Nephron (organoid): ENCODE results near the gene DDA1.
A peak's percentile ranks its signal among the peaks of the same experiment; 100 is the strongest.

Experiments
- H3K27ac Mint-ChIP-seq, 3 experiments: 2 replicates each; pipeline ENCODE4 v1.8.0; 2020; ENCODE audit warnings: mixed read lengths in 3 of 3, mild to moderate bottlenecking in 2 of 3, moderate library complexity in 1 of 3
- H3K27me3 Mint-ChIP-seq: 2 replicates; pipeline ENCODE4 v1.8.0; 2021; ENCODE audit warnings: low read depth, mild to moderate bottlenecking, moderate library complexity, mixed read lengths
- H3K36me3 Mint-ChIP-seq: 2 replicates; pipeline ENCODE4 v1.8.0; 2020; ENCODE audit warnings: low read depth, mixed read lengths
- H3K4me1 Mint-ChIP-seq: 2 replicates; pipeline ENCODE4 v1.8.0; 2020; ENCODE audit warnings: mixed read lengths
- H3K4me3 Mint-ChIP-seq, 3 experiments: 2 replicates each; pipeline ENCODE4 v1.8.0; 2020; ENCODE audit warnings: mild to moderate bottlenecking in 3 of 3, mixed read lengths in 3 of 3, moderate library complexity in 2 of 3
- H3K9me3 Mint-ChIP-seq: 2 replicates; pipeline ENCODE4 v1.8.0; 2020; ENCODE audit warnings: mixed read lengths
- CTCF ChIP-seq, 3 experiments: fragments of 200-600 bp; sonication (generic); IDR thresholded peaks; one replicate each; pipeline ENCODE4 v1.5.0; 2021; ENCODE audit warnings: antibody characterized with exemption in 3 of 3; ENCODE audit not compliant: unreplicated experiment in 3 of 3

The DDA1 gene

DNA sequence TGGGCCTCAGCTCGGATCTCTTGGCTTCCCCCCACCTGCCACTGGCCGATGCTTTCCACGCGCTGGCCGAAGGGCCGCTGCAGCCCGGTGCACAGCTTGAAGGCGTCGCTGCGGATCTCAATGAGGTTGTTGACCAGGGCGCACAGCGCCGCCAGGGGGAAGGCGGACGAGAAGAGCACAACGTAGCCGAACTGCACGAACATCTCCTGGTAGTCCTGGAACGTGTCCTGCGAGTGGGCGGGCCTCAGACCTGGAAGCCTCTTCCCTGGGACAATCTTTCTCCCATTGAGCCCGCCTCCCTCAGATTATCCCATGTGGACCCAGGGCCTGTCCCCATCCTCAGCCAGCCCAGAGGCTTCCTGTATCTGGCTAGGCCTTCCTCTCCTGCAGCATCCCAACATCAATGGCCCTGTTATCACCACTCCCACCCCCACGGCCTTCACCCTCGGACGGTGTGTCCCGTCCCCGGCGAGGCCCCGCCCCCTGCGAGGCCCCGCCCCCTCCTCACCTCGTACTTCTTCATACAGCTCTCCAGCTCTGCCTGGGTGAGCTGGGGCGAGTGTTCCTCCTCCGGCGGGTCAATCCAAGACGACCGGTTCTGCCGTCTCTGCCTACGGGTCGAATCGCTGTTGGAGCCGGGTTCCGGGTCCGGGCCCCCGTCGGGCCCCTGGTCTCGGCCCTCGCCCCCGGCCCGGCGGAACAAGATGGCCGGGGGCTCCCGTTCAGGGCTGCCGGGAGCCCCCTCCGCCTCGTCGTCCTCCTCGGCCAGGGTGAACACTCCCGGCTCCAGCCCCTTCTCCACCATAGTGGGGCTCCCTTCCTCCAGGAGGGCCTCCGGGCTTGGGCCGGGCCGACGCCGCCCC is 18.5 kb downstream of the DDA1 start:
- TF ChIP-seq CTCF (IDR thresholded peaks at IDR 0.05; ENCODE audit: unreplicated experiment in 3 of 3), result peak; percentile 44 to 58 (median 55)
- peaks cover 27% of the 10 kb centered on the region for H3K27me3 Mint-ChIP-seq
- peak overlapping the region; percentile 71 to 81 (median 77) for H3K27ac Mint-ChIP-seq
- peaks cover 15% of the 10 kb centered on the region for H3K36me3 Mint-ChIP-seq
- no peaks in the 10 kb centered on the region for H3K9me3 Mint-ChIP-seq
- peaks cover 4% of the 10 kb centered on the region for H3K4me1 Mint-ChIP-seq
- H3K4me3 Mint-ChIP-seq, result peak overlapping the region; percentile 87 to 89 (median 88)

DNA sequence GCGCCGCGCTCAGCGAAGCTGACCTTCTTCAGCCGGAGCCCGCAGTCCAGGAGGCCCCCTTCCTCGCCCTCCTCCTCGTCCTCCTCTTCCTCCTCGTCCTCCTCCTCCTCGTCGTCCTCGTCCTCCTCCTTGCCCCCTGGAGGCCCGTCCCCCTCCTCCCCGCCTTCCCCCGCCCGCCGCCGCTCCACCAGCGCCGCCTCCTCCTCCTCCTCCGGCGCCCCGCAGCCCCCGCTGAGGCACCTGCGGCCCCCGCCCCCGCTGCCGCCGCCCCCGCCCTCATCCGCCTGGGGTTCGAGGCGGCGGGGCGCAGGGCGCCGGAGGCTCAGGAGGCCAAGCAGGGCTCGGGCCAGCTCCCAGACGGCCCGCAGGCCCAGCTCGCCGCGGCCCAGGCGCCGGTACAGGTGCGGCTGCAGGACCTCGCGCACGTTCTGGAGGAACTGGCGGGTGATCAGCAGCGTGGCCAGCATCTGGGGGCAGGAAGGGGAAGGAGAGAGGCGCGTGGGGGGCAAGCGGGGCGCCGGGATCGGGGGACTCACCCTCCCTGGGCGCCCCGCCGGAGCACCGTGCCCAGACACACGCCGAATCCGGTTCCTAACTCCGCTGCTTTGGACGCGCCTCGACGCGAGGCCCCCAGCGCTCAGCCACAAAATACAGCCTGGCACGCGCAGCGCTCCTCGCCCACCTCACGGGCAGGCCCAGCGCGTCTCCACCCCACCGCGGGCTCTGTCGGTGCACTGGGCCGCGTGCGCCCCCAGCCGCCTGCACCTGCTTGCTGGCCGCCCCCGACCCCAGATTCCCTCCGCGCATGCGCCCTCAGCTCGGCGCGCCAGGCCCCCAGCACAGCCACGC is 19.4 kb downstream of the DDA1 start:
- H3K27me3 Mint-ChIP-seq, result peaks cover 27% of the 10 kb centered on the region
- H3K27ac Mint-ChIP-seq, result no peak overlapping the region
- H3K36me3 Mint-ChIP-seq, result peaks cover 16% of the 10 kb centered on the region
- peak overlapping the region in 1 of 3 experiments; percentile 75 for H3K4me3 Mint-ChIP-seq
- peaks cover 4% of the 10 kb centered on the region for H3K4me1 Mint-ChIP-seq
- no peaks in the 10 kb centered on the region for H3K9me3 Mint-ChIP-seq
- no peak for TF ChIP-seq CTCF (IDR thresholded peaks at IDR 0.05; ENCODE audit: unreplicated experiment in 3 of 3)

- Mint-ChIP-seq H3K4me3 (peak overlapping the region in 2 of 3 experiments; percentile 32 to 55), H3K36me3 (peaks cover 16% of the 10 kb centered on the region)
These were observed 20.3 kb downstream of the DDA1 start for GRCh38 chr19:17329366-17330261.

GRCh38 chr19:17330262-17331044 is 21.1 kb downstream of the DDA1 start:
- TF ChIP-seq CTCF (IDR thresholded peaks at IDR 0.05; ENCODE audit: unreplicated experiment in 3 of 3), result no peak
- H3K4me1 Mint-ChIP-seq, result peaks cover 16% of the 10 kb centered on the region
- peaks cover 19% of the 10 kb centered on the region for H3K36me3 Mint-ChIP-seq
- no peak overlapping the region for H3K27ac Mint-ChIP-seq
- no peaks in the 10 kb centered on the region for H3K9me3 Mint-ChIP-seq
- peaks cover 27% of the 10 kb centered on the region for H3K27me3 Mint-ChIP-seq
- H3K4me3 Mint-ChIP-seq, result peak overlapping the region; percentile 18 to 69 (median 64)

More at GRCh38 chr19:17329366-17330261, 20.3 kb downstream of the DDA1 start:
- TF ChIP-seq CTCF (IDR thresholded peaks at IDR 0.05; ENCODE audit: unreplicated experiment in 3 of 3), result no peak
- peaks cover 27% of the 10 kb centered on the region for H3K27me3 Mint-ChIP-seq
- H3K27ac Mint-ChIP-seq, result no peak overlapping the region
- H3K9me3 Mint-ChIP-seq, result no peaks in the 10 kb centered on the region
- peaks cover 8% of the 10 kb centered on the region for H3K4me1 Mint-ChIP-seq

DNA sequence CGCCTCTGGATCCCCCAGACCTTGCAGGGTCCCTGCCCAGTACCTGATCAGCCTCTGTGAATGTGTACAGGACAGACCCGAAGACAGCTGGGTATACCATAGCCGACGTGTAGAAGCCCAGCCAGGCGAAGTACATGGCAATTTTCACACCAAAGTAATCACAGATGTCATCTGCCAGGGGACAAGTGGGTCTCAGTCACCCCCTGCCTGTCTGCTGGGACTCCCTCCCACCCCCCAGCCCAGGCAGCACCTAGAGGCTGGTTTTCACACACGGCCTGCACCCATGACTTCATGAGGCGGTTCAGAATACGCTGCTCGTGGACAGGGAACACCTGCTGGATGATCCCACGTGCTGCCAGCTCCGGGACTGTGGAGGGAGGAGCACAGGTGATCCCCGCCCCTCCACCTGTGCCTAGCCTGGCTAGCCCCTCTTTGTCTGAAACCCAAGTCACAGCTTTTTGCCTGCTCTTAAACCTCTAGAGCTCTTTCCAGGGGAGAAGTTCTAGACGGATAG is 21.7 kb downstream of the DDA1 start:
- H3K4me1 Mint-ChIP-seq, result peaks cover 16% of the 10 kb centered on the region
- peaks cover 27% of the 10 kb centered on the region for H3K27me3 Mint-ChIP-seq

More for the DNA sequence above, 21.7 kb downstream of the DDA1 start:
- no peak for TF ChIP-seq CTCF (IDR thresholded peaks at IDR 0.05; ENCODE audit: unreplicated experiment in 3 of 3)
- no peaks in the 10 kb centered on the region for H3K9me3 Mint-ChIP-seq
- peaks cover 19% of the 10 kb centered on the region for H3K36me3 Mint-ChIP-seq
- H3K4me3 Mint-ChIP-seq, result peak overlapping the region; percentile 42 to 69 (median 64)
- H3K27ac Mint-ChIP-seq, result no peak overlapping the region
